Mammary epithelial cell (primary cell): Measurements from ENCODE around the gene PRIMA1.

Experiments
- EZH2 ChIP-seq: IDR thresholded peaks from 2 replicates; pipeline ENCODE4 v1.6.1; 2012; ENCODE audit warnings: low read length, inconsistent platforms, borderline replicate concordance
- TF ChIP-seq, protein P1 (sequence below), 2 donors: IDR thresholded peaks in 1 of 2; conservative IDR thresholded peaks in 1 of 2; 2 replicates each; pipeline ENCODE4 v1.5.1; 2011 to 2012; ENCODE audit warnings: inconsistent platforms in 2 of 2, low read length in 2 of 2, mild to moderate bottlenecking in 2 of 2, control low read depth in 1 of 2, low read depth in 1 of 2; ENCODE audit not compliant: insufficient read depth in 1 of 2; ENCODE audit errors: extremely low read depth in 1 of 2

DNA sequence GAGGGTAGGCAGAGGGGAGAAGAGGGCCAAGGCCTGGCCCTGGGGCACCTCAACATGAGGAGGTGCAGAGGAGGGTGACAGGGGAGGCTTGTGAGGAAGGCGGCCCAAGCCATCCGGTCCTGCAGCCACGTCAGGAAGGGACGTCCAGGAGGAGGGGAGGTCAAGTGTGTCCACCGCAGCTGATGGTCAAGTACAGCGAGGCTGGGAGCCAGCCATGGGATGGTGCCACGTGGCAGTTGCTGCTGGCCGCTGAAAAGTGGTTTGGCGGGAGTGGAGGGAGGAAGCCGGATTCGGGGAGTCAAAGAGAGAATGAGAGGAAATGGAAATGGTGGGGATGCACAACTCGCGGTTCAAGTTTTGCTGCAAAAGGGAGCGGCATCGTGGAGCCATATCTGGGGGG, 41.2 kb downstream of the PRIMA1 start:
- TF ChIP-seq, protein P1, sequence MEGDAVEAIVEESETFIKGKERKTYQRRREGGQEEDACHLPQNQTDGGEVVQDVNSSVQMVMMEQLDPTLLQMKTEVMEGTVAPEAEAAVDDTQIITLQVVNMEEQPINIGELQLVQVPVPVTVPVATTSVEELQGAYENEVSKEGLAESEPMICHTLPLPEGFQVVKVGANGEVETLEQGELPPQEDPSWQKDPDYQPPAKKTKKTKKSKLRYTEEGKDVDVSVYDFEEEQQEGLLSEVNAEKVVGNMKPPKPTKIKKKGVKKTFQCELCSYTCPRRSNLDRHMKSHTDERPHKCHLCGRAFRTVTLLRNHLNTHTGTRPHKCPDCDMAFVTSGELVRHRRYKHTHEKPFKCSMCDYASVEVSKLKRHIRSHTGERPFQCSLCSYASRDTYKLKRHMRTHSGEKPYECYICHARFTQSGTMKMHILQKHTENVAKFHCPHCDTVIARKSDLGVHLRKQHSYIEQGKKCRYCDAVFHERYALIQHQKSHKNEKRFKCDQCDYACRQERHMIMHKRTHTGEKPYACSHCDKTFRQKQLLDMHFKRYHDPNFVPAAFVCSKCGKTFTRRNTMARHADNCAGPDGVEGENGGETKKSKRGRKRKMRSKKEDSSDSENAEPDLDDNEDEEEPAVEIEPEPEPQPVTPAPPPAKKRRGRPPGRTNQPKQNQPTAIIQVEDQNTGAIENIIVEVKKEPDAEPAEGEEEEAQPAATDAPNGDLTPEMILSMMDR (conservative IDR thresholded peaks at IDR 0.05 in 1 of 2, IDR thresholded peaks at IDR 0.05 in 1 of 2; ENCODE audit: extremely low read depth in 1 of 2, insufficient read depth in 1 of 2, low read depth in 1 of 2, low read length in 2 of 2): no peak
- no peak for TF ChIP-seq EZH2
